T47D (cell line): ENCODE data around the gene MUCL3.

ENCODE experiments used
- DNase-seq, 2 experiments: peaks; one replicate each; pipeline versions ENCODE4 v3.0.0 to v3.0.0-alpha.2; 2011 to 2012; ENCODE audit warnings: low read depth in 1 of 2, low spot score in 1 of 2
- JUND ChIP-seq: IDR thresholded peaks from 2 replicates; pipeline ENCODE4 v1.6.1; 2012; ENCODE audit warnings: low read depth
- in situ Hi-C: cut with HindIII; loops from 2 replicates; pipeline ENCODE4 v1.10.0; 2016; ENCODE audit warnings: low sequenced_read_pairs, low pct_unique_long_range_greater_than_20kb

Gene MUCL3

GRCh38 chr6:30938730-30939129 is 2.0 kb upstream of the MUCL3 start:
- TF ChIP-seq JUND: no peak
- no peak for DNase-seq
- in situ Hi-C loops: no loop called here

DNA sequence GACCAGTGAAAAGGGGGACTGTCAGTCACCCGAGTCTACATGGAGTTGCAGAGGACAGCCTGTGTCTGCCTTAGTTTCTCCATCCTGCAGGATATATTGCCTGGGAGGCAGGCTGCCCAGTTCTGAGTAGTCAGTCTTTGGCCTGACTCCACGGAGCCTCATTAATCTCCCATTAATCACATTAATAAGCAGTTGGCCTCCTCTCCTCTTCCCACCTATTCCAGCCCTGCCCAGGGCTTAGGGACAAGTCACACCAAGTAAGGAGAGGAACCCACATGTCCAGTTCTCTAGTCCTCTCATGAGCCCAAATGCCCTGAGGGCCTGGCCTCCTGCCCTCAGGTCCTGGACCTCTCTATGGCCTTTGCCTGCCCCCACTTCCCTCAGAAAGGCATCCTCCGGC is 1.3 kb upstream of the MUCL3 start:
- DNase-seq: peak in 1 of 2 experiments; percentile 26
- in situ Hi-C loops: no loop called here
- TF ChIP-seq JUND: no peak

GRCh38 chr6:30942338-30943060 is 1.7 kb downstream of the MUCL3 start:
- peak; percentile 73 to 96 for DNase-seq
- in situ Hi-C loops: no loop called here
- no peak for TF ChIP-seq JUND

DNA sequence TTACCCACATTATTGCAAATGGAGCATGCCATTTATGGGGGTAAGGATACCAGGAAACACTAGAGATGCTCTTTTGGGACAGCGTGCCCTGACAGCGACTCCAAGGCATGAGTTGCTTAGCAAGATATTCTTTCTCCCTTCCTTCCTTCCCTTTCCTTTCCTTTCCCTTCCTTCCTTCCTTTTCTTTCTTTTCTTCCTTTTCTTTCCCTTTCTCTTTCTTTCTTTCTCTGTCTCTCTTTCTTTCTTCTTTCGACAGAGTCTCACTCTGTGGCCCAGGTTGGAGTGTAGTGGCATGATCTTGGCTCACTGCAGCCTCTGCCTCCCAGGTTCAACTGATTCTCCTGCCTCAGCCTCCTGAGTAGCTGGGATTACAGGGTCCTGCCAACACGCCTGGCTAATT is 3.3 kb downstream of the MUCL3 start:
- no peak for TF ChIP-seq JUND
- DNase-seq: no peak
- in situ Hi-C loops: no loop called here

DNA sequence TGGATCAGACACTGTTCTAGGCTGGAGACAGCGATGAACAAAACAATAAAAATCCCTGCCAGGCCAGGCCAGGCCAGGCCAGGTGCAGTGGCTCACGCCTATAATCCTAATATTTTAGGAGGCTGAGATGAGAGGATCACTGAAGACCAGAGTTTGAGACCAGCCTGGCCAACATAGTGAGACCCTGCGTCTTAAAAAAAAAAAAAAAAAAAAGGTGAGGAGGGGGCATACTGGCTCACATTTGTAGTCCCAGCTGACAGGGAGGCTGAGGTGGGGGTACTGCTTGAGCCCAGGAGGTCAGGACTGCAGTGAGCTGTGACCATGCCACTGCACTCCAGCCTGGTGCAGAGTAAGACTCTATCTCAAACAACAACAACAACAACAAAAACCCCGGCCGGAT is 4.5 kb downstream of the MUCL3 start:
- TF ChIP-seq JUND: no peak
- DNase-seq: no peak
- in situ Hi-C loops: no loop called here

- no peak for DNase-seq
- TF ChIP-seq JUND: no peak
- in situ Hi-C loops: no loop called here
Measured at GRCh38 chr6:30947231-30947630, 6.5 kb downstream of the MUCL3 start.

- no peak for TF ChIP-seq JUND
- in situ Hi-C loops: no loop called here
- no peak for DNase-seq
Measured at GRCh38 chr6:30948811-30949210, 8.0 kb downstream of the MUCL3 start.

DNA sequence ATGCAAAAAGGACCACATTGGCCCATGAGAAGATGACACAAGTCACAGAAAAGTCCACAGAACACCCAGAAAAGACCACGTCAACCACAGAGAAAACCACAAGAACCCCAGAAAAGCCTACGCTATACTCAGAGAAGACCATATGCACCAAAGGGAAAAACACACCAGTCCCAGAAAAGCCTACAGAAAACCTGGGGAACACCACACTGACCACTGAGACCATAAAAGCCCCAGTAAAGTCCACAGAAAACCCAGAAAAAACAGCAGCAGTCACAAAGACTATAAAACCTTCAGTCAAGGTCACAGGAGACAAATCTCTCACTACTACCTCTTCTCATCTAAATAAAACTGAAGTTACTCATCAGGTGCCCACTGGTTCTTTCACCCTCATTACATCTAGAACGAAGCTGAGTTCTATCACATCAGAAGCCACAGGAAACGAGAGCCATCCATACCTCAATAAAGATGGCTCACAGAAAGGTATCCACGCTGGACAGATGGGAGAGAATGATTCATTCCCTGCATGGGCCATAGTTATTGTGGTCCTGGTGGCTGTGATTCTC is 11.2 kb downstream of the MUCL3 start:
- no peak for DNase-seq
- TF ChIP-seq JUND: no peak
- in situ Hi-C loops: no loop called here

GRCh38 chr6:30954631-30955366 is 14.0 kb downstream of the MUCL3 start:
- in situ Hi-C loops: no loop called here
- no peak for DNase-seq
- no peak for TF ChIP-seq JUND

DNA sequence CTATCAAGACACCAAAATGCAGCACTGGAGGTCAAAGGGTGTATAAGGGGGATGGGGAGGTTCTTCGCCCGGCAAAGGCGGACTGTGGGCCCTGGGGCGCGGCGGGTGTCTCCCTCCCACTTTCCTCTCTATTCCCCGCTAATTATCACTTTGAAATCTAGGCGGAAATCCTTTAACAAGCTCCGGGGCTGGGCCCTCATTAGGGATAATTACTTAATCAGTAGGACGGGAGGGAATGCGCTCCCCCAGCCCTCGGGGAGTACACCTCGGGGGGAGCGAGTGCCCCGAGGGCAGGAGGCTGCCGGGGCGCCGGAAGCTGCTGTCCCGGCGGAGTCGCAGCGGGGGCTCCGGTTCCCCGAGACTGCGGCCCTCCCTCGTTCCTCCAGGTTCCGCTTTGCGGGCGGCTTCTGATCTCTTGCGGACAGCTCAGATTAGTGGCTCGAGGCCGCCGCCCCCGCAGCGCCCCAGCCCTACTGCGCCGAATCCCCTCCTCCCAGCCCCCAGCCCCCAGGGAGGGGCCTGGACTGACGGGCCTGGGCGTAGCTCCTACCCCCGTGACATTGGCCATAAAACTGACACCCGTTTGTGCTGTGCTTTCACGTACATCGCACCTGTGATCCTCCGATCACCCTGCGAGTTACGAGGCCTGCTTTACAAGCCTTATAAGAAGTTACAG is 14.7 kb downstream of the MUCL3 start:
- no peak for DNase-seq
- no peak for TF ChIP-seq JUND
- in situ Hi-C loops: no loop called here

GRCh38 chr6:30957716-30958115 is 16.9 kb downstream of the MUCL3 start:
- DNase-seq: no peak
- TF ChIP-seq JUND: no peak
- in situ Hi-C loops: no loop called here

- TF ChIP-seq JUND: no peak
- peak in 1 of 2 experiments; percentile 56 for DNase-seq
- in situ Hi-C loops: no loop called here
Measured at GRCh38 chr6:30960907-30961673, 20.3 kb downstream of the MUCL3 start.
